CD4-positive, alpha-beta T cell (primary cell): ENCODE measurements around the gene ENG. TPM values are rescaled to one million over a fixed set of nuclear protein-coding genes. Genes with fewer than 3 reads are reported as not detected.

ENCODE experiments used
- ATAC-seq: fragments of 200-7000 bp; cut with Tn5 transposase; one replicate; pipeline ENCODE4 v1.10.0; 2022; ENCODE audit warnings: mild to moderate bottlenecking; ENCODE audit not compliant: poor library complexity
- CTCF ChIA-PET: fragments of 350-600 bp; sonication (Branson Sonifier 250); formaldehyde crosslinking; loops from one replicate; lab custom pipeline; 2021; ENCODE audit warnings: antibody characterized with exemption, inconsistent platforms; lab: Charles Lee
- POLR2A ChIA-PET: fragments of 350-600 bp; sonication (Branson Sonifier 250); formaldehyde crosslinking; loops from one replicate; lab custom pipeline; 2021; ENCODE audit warnings: antibody characterized with exemption, inconsistent platforms; lab: Charles Lee
- DNase-seq, 14 experiments: peaks; one replicate each; pipeline ENCODE4 v3.0.0-alpha.2; 2013 to 2020; ENCODE audit warnings: mixed read lengths in 2 of 14
- H3K27ac ChIP-seq, 2 donors: one replicate each; pipeline versions ENCODE4 v1.5.1 to v1.7.0; 2013; ENCODE audit warnings: low read length in 2 of 2, low read depth in 1 of 2, mild to moderate bottlenecking in 1 of 2
- H3K27me3 ChIP-seq, 2 experiments: 1 replicate in 1 of 2; 2 replicates in 1 of 2; pipeline versions ENCODE4 v1.6.1 to v1.7.0; 2013; ENCODE audit warnings: low read length in 2 of 2, control low read depth in 1 of 2, mild to moderate bottlenecking in 1 of 2, moderate library complexity in 1 of 2; ENCODE audit not compliant: insufficient read depth in 2 of 2, control insufficient read depth in 1 of 2
- H3K36me3 ChIP-seq: one replicate; pipeline ENCODE4 v1.6.1; 2013; ENCODE audit warnings: low read length, control low read depth; ENCODE audit not compliant: insufficient read depth
- H3K4me1 ChIP-seq: one replicate; pipeline ENCODE4 v1.6.1; 2013; ENCODE audit warnings: low read length, control low read depth; ENCODE audit not compliant: insufficient read depth
- H3K4me3 ChIP-seq: one replicate; pipeline ENCODE4 v1.5.1; 2013; ENCODE audit warnings: mild to moderate bottlenecking, low read length, moderate library complexity
- H3K9me3 ChIP-seq, 2 experiments: 1 replicate in 1 of 2; 2 replicates in 1 of 2; pipeline versions ENCODE4 v1.6.1 to v1.7.0; 2013; ENCODE audit warnings: low read length in 2 of 2, mild to moderate bottlenecking in 2 of 2, control low read depth in 1 of 2, moderate library complexity in 1 of 2; ENCODE audit not compliant: control insufficient read depth in 1 of 2, insufficient read depth in 1 of 2
- H3K27ac Mint-ChIP-seq: one replicate; pipeline ENCODE4 v1.8.0; 2020; ENCODE audit warnings: mixed read lengths
- H3K27me3 Mint-ChIP-seq: one replicate; pipeline ENCODE4 v1.8.0; 2021; ENCODE audit warnings: mixed read lengths
- H3K36me3 Mint-ChIP-seq: one replicate; pipeline ENCODE4 v1.8.0; 2021; ENCODE audit warnings: low read depth, mixed read lengths
- H3K4me1 Mint-ChIP-seq: one replicate; pipeline ENCODE4 v1.8.0; 2021; ENCODE audit warnings: low read depth, mixed read lengths
- H3K4me3 Mint-ChIP-seq: one replicate; pipeline ENCODE4 v1.8.0; 2020; ENCODE audit warnings: mild to moderate bottlenecking, mixed read lengths
- H3K9me3 Mint-ChIP-seq: one replicate; pipeline ENCODE4 v1.8.0; 2020; ENCODE audit warnings: mixed read lengths
- CTCF ChIP-seq: fragments of 200-600 bp; IDR thresholded peaks from one replicate; pipeline ENCODE4 v1.8.0; 2022; ENCODE audit warnings: antibody characterized with exemption, mild to moderate bottlenecking
- intact Hi-C, 2 experiments: fragments of 100-400 bp; cut with DNase I in 1 of 2; cut with micrococcal nuclease in 1 of 2; formaldehyde crosslinking; loops; one replicate each; pipeline versions ENCODE4 v1.15.1 to v1.9.0; 2023 to 2025; cut with DNase I, micrococcal nuclease
- total RNA-seq, 174 experiments: library from RNA in 2 of 174; stranded (reverse) in 2 of 174; gene quantifications; one replicate each; pipeline ENCODE4 v1.2.3 and lab custom pipeline; 2021 to 2026

Gene ENG
- total RNA-seq, 2 experiments from 2014 or later: 2.5 to 2.6 TPM

- Histone ChIP-seq H3K27me3 (peaks cover 4 to 6% of the 10 kb centered on the region in 2 experiments), H3K36me3 (no peaks in the 10 kb centered on the region), H3K9me3 (no peaks in the 10 kb centered on the region), H3K4me1 (peaks cover 16% of the 10 kb centered on the region), H3K4me3 (no peak overlapping the region), H3K27ac (no peak overlapping the region)
- POLR2A ChIA-PET: interaction anchor here (0.9 kb wide), 1 partner anchor 9 kb away, joined by 5 read pairs; no protein-coding TSS in a partner anchor
- CTCF ChIA-PET: interaction anchor here (0.5 kb wide), 1 partner anchor 411 kb away, joined by 6 read pairs; no protein-coding TSS in a partner anchor
- intact Hi-C loops: no loop called here
- no peak overlapping the region for H3K4me3 Mint-ChIP-seq
- ATAC-seq: no peak
- H3K36me3 Mint-ChIP-seq: peaks cover 1% of the 10 kb centered on the region
- H3K9me3 Mint-ChIP-seq: no peaks in the 10 kb centered on the region
- no peak overlapping the region for H3K27ac Mint-ChIP-seq
- H3K4me1 Mint-ChIP-seq: no peaks in the 10 kb centered on the region
- no peak for TF ChIP-seq CTCF
- no peak for DNase-seq
- H3K27me3 Mint-ChIP-seq: no peaks in the 10 kb centered on the region
Measured at GRCh38 chr9:127873223-127873691, 18.8 kb upstream of the ENG start.

- H3K27ac Mint-ChIP-seq: no peak overlapping the region
- Histone ChIP-seq H3K27me3 (no peaks in the 10 kb centered on the region), H3K9me3 (no peaks in the 10 kb centered on the region), H3K36me3 (no peaks in the 10 kb centered on the region), H3K4me3 (no peak overlapping the region), H3K27ac (no peak overlapping the region), H3K4me1 (peaks cover 12% of the 10 kb centered on the region)
- CTCF ChIA-PET: no interaction called here
- DNase-seq (no peak), ATAC-seq (no peak)
- no peaks in the 10 kb centered on the region for H3K27me3 Mint-ChIP-seq
- H3K36me3 Mint-ChIP-seq: no peaks in the 10 kb centered on the region
- intact Hi-C loops: no loop called here
- no peaks in the 10 kb centered on the region for H3K4me1 Mint-ChIP-seq
- no peak overlapping the region for H3K4me3 Mint-ChIP-seq
- POLR2A ChIA-PET: interaction anchor here (0.7 kb wide), 1 partner anchor 243 kb away, joined by 4 read pairs; no protein-coding TSS in a partner anchor
- no peaks in the 10 kb centered on the region for H3K9me3 Mint-ChIP-seq
- no peak for TF ChIP-seq CTCF
Measured at GRCh38 chr9:127872369-127873222, 18.1 kb upstream of the ENG start.

- no peak for TF ChIP-seq CTCF
- no peak overlapping the region for H3K27ac Mint-ChIP-seq
- intact Hi-C loops: loop anchor here in 1 of 2 experiments (2.0 kb wide), 2 partner anchors 49 to 85 kb away; partner anchors contain the start of gene CDK9
- ChIA-PET CTCF (no interaction called here), POLR2A (interaction anchor here (1.6 kb wide), 1 partner anchor 33 kb away, joined by 3 read pairs; no protein-coding TSS in a partner anchor)
- Histone ChIP-seq H3K27me3 (no peaks in the 10 kb centered on the region), H3K36me3 (no peaks in the 10 kb centered on the region), H3K27ac (no peak overlapping the region), H3K4me3 (no peak overlapping the region), H3K4me1 (peaks cover 8% of the 10 kb centered on the region), H3K9me3 (no peaks in the 10 kb centered on the region)
- ATAC-seq (no peak), DNase-seq (no peak)
- H3K27me3 Mint-ChIP-seq: no peaks in the 10 kb centered on the region
- no peak overlapping the region for H3K4me3 Mint-ChIP-seq
- no peaks in the 10 kb centered on the region for H3K4me1 Mint-ChIP-seq
- H3K36me3 Mint-ChIP-seq: no peaks in the 10 kb centered on the region
- H3K9me3 Mint-ChIP-seq: no peaks in the 10 kb centered on the region
Measured at GRCh38 chr9:127871531-127871930, 17.1 kb upstream of the ENG start.
